Measurements from ENCODE around the gene ADD2.

Gene ADD2

GRCh38 chr2:70716131-70716743 lies 51.8 kb downstream of the ADD2 start:
- TF ChIP-seq CTCF (IDR thresholded peaks at IDR 0.05; ENCODE audit: control extremely low read depth, extremely low read depth, low read depth, missing control alignments): no peak
- POLR2A ChIA-PET: no interaction called here
- CTCF ChIA-PET: no interaction called here
- no peak for DNase-seq (ENCODE audit: extremely low spot score)

GRCh38 chr2:70715071-70715985 lies 52.7 kb downstream of the ADD2 start:
- CTCF ChIA-PET: interaction anchor here (0.8 kb wide), 1 partner anchor 11 kb away, joined by 3 read pairs; no protein-coding TSS in a partner anchor
- TF ChIP-seq CTCF (IDR thresholded peaks at IDR 0.05; ENCODE audit: control extremely low read depth, extremely low read depth, low read depth, missing control alignments): no peak
- no peak for DNase-seq (ENCODE audit: extremely low spot score)
- POLR2A ChIA-PET: no interaction called here

GRCh38 chr2:70714141-70714905 lies 53.7 kb downstream of the ADD2 start:
- ChIA-PET POLR2A (no interaction called here), CTCF (interaction anchor here (0.8 kb wide), 1 partner anchor 10 kb away, joined by 3 read pairs; no protein-coding TSS in a partner anchor)
- DNase-seq (ENCODE audit: extremely low spot score): no peak
- TF ChIP-seq CTCF (IDR thresholded peaks at IDR 0.05; ENCODE audit: control extremely low read depth, extremely low read depth, low read depth, missing control alignments): no peak

GRCh38 chr2:70712916-70713315 lies 55.1 kb downstream of the ADD2 start:
- ChIA-PET POLR2A (no interaction called here), CTCF (interaction anchor here (1.1 kb wide), 1 partner anchor 55 kb away, joined by 3 read pairs; the partner anchor contains the start of gene ADD2)
- TF ChIP-seq CTCF (IDR thresholded peaks at IDR 0.05; ENCODE audit: control extremely low read depth, extremely low read depth, low read depth, missing control alignments): no peak
- DNase-seq (ENCODE audit: extremely low spot score): no peak

- DNase-seq (ENCODE audit: extremely low spot score): no peak
- ChIA-PET CTCF (interaction anchor here (1.2 to 1.4 kb wide), 2 partner anchors 12 to 39 kb away, joined by 3 to 4 read pairs; no protein-coding TSS in a partner anchor), POLR2A (no interaction called here)
- no peak for TF ChIP-seq CTCF (IDR thresholded peaks at IDR 0.05; ENCODE audit: control extremely low read depth, extremely low read depth, low read depth, missing control alignments)
Measured at GRCh38 chr2:70711191-70711590, 56.8 kb downstream of the ADD2 start.

Measured in GM10248 (cell line).